Activated CD8-positive, alpha-beta memory T cell treated with anti-CD3 and anti-CD28 coated beads, Interleukin-2, amount 50 U/mL, for 48 hours (primary cell): Measurements from ENCODE around the gene CPA5.

ENCODE experiments used
- DNase-seq: peaks from one replicate; pipeline ENCODE4 v3.0.0-alpha.2; 2020

The CPA5 gene

DNA sequence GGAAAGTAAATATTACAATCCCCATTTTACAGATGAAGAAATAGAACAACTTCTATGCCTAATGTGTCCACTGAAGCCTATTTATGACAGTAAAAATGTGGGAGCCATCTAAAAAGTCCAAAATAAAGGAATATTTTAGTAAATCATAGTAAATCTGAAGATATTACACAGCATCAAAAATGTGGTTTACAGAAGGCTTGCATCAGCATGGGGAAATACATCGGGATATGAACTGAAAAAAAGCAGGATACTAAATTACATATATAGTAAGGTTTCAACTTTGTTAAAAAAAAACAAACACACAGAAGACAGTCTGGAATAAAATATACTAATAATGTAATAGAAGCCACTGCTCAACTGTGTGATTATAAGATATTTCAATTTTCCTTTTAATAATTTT, 56.5 kb downstream of the CPA5 start:
- no peak for DNase-seq

DNA sequence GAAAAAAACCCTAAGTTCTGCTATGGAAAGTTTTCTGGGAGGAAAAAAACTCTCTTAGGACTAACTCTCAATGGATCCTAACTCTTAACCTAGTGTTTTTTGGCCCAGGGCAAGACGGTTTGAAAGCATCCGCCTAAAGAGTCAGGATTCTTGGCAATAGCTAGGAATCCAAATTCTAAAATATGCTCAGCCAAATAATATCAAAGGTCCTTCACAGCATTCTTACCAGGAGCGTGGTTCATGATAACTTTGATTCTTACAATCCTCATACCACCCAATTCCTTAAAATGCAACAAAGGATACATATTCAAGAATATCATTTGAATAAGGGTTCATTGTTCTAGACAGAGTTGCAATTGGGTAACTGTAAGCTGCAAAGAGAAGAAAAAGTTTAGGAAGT, 57.0 kb downstream of the CPA5 start:
- no peak for DNase-seq

DNA sequence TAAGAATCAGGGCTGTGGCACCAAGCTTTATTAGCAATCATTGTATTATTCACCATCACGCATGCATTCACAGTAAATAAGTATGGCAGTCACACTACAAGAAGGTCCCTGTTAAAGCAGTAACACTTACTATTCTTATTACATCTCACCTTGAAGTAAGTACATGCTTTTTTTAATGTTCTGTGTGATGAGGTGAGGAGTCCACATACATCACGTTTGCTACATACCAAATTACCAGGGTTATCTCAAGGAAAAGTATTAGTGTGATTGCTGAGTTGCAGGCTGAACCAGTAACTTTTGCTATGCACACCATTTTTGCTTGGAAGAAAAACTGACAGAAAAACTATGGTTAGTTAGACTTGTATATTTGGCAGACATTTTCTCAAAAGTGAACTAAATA, 60.4 kb downstream of the CPA5 start:
- no peak for DNase-seq

DNA sequence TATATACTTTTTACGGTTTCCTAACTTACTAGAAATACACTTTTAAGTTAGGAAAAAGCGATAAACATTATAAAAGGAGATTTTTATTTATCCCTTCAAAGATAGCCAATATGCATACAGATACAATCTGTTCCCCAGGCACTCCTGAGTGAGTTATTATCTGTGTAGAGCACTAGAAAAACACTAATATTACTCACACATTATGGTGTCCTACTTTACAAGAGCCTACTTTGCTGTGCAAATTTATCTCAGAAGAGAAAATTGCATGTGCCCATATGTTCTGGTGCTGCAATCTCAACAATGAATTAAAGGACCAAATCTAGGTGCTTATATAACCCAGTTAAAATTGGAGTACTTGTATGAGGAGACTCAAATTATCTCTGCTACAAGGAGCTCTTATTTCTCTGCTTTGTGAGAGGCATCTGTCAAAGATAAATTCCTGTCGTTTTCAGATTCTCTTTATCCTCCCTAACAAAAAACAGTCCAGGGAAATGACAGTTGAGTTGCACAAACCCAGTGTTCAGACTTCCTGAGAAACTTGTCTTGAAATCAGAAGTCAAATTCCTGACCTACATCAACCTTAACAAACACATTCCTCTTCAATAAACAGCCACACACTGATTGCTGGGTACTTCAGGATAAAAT, 64.6 kb downstream of the CPA5 start:
- DNase-seq: no peak

GRCh38 chr7:130409712-130410072, 65.1 kb downstream of the CPA5 start:
- no peak for DNase-seq

DNA sequence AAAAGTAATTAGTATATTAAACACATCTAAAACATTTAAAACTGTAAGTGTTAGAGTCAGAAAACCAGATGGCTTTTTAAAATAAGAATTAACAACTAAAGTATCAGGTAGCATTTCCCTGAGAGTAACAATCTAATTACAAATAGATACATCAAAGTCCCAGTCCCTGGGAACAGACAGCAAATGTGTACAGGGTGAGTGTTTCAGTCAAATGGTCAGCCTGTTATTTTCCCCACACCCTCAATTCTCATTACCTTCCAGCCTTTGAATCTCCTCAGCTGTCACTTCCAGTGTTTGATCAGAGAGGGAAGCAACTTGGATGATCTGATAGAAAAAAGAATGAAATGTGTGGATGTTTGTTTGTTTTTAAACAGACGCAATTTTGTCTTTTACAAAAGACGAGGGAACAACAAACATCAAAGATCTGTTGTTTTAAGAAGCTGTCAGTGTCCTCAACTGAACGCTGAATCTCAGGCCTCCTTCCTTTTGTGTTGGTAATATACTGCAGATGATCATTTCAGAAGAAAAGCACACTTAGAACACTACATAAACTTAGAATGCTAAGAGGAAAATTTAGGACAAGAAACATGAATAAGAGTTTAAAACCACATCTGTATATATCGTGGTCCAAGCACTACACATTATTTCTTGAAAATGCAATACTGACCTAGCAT, 66.4 kb downstream of the CPA5 start:
- DNase-seq: no peak

DNA sequence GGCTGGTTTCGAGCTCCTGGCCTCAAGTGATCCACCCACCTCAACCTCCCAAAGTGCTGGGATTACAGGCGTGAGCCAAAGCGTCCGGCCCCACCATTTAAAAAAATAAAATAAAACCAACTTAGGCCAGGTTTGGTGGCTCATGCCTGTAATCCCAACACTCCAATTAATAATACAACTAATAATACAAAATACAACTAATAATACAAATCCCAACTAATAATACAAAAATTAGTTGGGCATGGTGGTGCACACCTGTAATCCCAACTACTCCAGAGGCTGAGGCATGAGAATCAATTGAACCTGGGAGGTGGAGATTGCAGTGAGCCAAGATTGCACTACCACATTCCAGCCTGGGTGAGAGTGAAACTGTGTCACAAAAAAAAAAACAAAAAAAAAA, 68.6 kb downstream of the CPA5 start:
- no peak for DNase-seq

DNA sequence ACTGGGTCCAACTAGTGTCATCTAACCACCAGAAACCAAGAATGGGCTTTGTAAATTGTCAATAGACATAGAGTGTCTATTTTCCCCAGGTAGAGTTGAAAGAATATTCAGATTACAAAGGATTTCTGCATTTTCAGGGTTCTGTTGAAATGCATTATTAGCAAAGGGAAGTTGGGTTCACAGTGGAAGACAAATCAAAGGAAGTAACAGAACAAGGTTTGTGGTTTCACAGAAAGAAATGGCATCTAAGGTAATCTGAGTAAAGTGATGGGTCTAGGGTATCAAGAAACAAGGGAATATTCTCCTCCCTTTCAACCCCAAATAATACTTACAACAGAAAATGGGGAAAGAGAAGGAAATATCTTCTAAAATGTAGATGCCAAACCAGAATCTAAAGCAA, 70.4 kb downstream of the CPA5 start:
- DNase-seq: no peak

DNA sequence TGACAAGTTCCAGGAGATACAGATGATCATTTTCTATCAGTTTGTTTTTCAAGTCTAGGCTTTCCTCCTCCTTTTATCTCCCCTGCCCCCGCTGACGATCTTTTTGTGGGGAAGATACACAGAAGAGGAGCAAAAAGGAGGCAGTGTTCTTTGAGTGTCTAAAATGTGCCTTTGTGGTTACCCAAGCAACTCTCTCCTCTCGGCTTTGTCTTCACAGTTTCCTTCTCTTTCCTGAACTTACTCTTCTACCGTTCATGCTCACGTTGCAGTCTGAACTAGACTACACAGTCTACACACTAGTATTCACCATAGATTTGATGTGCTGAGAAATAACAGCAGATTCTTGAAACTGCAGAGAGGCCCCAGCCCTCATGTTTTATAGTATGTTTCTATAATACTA, 72.6 kb downstream of the CPA5 start:
- DNase-seq: no peak

GRCh38 chr7:130418306-130418705, 73.7 kb downstream of the CPA5 start:
- DNase-seq: no peak
